ENCODE results near the gene RPS6KL1.
"Not testable (repeated sequence)": the region's sequence is repeated elsewhere in the genome, so short reads cannot be mapped to it uniquely, and the experiment has no call there.

RPS6KL1 gene

GRCh38 chr14:74935360-74935680 lies 12.3 kb upstream of the RPS6KL1 start:
- DNase-seq = no peak

- no peak for DNase-seq
Observed at GRCh38 chr14:74934476-74935359, 11.7 kb upstream of the RPS6KL1 start.

DNA sequence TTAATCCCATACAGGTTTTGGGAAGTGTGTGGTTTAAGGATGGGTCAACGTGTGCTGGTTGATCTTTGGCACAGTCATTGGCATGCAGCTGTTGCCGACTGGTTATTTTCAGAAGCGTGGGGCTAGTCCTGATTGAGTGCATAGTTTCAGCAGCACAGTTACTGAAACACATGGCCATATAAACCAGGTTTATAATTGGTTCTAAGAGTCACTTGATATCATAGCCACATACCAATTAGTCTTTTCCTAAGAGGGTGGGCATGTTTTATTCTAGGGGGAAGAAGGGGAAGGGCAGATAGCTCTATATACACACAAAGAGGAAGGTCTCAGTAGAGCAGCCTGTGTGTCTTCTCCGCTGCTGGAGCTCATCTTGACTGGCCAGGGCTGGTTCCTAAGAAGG lies 11.0 kb upstream of the RPS6KL1 start:
- no peak for DNase-seq

DNA sequence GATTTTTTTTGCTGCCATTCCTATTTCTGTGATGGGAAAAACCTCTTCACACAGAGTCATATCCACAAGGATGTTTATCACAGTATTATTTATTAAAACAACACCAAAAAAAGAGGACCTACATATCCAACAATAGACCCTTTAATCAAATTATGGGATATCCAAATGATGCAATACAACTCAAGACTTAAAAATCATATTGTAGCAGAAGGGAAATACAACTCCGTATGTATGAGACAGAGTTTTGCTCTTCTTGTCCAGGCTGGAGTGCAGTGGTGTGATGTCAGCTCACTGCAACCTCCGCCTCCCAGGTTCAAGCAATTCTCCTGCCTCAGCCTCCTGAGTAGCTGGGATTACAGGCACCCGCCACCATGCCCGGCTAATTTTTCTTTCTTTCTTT lies 9.9 kb upstream of the RPS6KL1 start:
- not testable (repeated sequence) for DNase-seq

- no peak for DNase-seq
Observed at GRCh38 chr14:74932401-74932901, 9.4 kb upstream of the RPS6KL1 start.

DNA sequence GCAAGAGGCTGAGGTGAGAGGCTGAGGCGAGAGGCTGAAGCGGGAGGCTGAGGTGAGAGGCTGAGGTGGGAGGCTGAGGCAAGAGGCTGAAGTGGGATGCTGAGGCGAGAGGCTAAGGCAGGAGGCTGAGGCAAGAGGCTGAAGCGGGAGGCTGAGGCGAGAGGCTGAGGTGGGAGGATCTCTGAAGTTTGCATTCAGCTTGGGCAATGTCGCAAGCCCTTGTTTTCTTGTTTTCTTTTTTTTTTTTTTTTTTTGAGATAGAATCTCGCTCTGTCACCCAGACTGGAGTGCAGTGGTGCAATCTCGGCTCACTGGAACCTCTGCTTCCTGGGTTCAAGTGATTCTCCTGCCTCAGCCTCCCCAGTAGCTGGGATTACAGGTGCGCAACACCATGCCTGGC lies 8.7 kb upstream of the RPS6KL1 start:
- not testable (repeated sequence) for DNase-seq

DNA sequence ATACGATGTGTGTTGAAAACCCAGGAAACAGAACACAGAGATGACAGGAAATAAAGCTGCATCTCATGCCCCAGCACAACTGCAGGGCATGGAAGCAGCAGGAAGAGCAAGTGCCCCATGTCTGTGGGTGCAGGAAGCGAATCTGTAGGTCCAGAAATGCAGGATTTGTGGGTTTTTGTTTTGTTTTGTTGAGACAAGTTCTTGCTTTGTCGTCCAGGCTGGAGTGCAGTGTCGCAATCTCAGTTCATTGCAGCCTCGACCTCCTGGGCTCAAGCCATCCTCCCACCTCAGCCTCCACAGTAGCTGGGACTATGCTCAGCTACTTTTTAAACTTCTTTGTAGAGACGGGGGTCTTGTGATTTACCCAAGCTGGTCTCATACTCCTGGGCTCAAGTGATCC lies 6.2 kb upstream of the RPS6KL1 start:
- no peak for DNase-seq

DNA sequence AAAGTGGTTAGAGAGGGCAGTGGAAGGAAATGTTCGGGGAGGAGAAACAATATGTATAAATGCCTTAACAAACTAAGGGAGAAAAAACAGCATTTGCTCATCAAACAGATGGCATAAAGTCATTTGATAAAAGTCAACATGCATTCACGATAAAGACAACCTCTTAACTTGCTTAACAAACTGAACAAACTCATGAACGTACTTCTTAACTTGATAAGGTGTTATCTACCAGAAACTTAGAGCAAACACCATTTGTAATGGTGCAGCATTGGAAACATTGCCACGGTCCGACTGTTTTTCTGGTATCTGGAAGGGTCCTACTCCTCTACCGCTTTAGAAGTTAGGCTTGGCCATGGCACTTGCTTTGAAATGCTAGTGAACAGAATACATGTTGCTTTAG lies 4.2 kb upstream of the RPS6KL1 start:
- DNase-seq = no peak

DNA sequence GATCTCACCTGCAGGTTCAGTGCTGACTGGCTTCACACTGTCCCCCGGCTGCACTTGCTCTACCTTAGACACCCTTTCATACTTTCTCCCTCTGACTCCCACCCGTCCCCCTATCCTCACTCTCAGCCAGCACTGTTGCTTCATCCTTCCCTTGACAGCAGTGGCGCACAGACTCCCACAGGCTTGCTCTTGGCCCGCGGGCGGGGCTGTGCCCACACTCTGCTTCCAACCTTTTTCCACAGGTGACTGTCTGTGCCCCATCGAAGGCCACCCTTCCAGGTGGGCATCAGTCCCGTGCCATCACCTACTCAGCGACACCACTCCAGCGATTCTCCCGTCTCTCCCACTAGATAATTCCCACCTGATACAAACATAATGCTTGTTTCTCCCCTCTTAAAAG lies 1.0 kb upstream of the RPS6KL1 start:
- no peak for DNase-seq

DNA sequence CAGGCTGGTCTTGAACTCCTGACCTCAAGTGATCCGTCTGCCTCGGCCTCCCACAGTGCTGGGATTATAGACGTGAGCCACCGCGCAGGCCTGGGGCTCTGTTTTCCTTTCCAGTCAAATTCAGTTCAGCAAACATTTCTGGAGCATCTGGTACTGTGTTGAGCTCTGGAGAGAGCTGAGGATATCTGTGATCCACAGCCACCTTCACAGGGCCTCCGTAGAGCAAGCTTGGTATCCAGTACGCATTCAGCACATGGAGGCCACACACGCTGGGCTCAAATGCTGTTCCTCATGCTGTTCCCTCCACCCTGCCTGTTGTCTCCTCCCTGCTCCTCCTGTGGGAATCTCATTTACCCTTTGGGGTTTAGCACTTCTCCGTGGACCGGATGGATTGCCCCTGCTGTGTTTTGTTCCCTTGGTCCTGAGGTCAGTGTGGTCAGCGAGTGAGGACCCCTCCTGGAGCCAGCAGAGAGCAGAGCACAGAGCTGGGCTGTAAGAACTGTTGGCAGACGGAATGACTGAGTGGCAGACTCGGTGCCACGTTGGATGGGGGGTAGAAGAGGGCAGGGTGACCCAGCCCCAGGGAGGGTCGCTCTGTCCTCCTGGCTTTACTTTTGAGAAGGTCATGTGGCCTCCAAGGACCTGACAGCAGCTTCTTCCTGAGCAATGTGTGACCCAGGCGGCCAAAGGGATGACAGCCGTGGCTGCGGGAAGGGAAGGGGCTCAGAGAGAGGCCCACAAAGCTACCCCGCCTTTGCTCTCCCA lies 891 bp downstream of the RPS6KL1 start:
- no peak for DNase-seq

GRCh38 chr14:74921053-74921620 lies 1.9 kb downstream of the RPS6KL1 start:
- DNase-seq = no peak

GRCh38 chr14:74920281-74920680 lies 2.8 kb downstream of the RPS6KL1 start:
- DNase-seq = no peak

DNA sequence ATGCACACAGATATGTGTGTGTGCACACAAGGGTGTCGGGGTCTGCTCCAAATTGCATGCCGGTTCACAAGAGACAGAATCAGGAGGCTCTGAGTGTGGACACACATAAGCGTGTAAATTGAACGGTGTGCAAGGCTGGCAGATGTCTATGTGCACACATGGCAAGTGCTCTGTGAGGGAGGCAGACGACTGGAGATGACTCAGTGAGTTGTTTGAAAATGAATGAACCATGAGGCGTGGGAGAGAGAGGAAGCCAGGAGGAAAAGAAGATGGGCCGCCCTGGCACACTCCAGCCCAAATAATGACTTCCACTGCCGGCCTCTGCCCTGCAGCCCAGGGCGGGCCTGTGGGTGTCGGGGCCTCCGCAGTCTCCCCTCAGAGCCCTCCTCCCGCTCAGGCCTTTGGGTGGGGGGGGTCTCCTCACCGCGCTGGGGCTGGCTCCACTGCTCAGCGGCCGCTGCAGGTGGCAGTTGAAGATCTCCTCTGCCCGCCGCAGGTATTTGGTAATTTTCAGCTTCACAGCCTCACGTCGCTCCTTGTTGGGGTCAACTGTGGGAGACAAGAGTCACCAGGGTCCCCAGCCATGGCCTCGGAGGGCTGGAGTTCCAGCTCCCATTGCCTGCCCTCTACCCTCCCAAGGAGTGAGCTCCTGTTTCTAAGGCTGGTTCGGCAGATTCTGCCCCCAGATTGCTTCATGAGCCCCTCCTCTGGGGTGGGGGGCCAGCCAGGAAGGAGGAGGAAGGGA lies 3.5 kb downstream of the RPS6KL1 start:
- no peak for DNase-seq

DNA sequence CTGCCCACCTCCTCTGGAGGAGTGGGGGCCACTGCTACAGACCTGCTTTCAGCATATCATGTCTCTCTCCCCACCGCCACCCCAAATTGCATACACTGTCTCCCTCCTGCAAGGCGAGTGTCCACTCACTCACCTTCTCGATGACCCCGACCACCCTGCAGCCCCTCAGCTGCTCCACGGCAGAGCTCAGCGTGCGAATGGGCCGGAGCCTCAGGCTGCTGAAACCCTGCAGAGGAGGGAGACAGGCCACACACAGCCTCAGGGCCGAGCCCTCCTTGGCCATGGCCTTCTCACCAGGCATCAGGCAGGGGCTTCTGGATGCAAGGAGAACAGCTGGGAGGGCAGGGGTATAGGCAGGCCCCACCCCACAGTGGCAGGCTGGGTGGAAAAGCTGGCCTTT lies 4.7 kb downstream of the RPS6KL1 start:
- no peak for DNase-seq

DNA sequence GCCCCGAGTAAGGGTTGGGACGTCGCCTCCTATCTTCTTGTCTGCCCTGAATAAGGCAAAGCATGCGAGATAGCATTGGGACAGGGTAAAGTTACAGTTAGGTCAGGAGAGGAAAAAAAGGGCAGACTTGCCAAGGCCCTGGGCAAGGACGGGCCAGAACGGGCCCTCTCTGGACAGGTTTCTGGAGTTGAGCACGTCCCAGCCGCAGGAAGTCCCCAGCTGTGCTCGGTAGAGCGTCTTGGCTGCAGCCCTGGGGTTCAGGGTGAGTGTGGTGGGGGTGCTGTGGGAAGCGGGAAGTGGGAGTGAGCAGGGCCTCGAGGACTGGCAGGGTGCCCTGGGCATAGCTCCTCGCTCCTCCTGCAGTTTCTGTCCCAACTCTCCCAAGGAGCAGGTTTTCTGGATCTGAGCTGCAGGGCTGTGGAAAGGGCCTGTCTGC lies 5.4 kb downstream of the RPS6KL1 start:
- no peak for DNase-seq

- no peak for DNase-seq
Observed at GRCh38 chr14:74917178-74917543, 5.9 kb downstream of the RPS6KL1 start.

- DNase-seq = no peak
Observed at GRCh38 chr14:74915826-74916225, 7.2 kb downstream of the RPS6KL1 start.

DNA sequence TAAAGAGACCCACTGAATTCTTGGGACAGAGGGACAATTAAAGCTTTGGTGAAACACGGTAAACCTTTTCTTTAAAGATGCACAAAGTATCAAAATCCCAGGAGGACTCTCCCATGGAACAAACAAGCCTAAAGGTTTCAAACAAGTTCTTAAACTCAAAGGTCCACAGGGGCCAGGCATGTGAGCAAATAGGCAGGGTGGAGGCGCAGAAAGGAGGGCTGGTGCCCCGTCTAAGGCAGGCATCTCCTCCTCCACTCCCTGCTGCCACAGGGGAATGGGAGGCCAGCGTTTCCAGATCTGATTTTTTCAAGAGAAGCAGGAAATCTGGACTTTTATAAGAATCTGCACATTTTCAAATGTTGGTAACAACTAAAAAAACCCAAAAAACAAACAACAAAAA lies 7.6 kb downstream of the RPS6KL1 start:
- DNase-seq = no peak

- DNase-seq = no peak
Observed at GRCh38 chr14:74913986-74914573, 9.0 kb downstream of the RPS6KL1 start.

DNA sequence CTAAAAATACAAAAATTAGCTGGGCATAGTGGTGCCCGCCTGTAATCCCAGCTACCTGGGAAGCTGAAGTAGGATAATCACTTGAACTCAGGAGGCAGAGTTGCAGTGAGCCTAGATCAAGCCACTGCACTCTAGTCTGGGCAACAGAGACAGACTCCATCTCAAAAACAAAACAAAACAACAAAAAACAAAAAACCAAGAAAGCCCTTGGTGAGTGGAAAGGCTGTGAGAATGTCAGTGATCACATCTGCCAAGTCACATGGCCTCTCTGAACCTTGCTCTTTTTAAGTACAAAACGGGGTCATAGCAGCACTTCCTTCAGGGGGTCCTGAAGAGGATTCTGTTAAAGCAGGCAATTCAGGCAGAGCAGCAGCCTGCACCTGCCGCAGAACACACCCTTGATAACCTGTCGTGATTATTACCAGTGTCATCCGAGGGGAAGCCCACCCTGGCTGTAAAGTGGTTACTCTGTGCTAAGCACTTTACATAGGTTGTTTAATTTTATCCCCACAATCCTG lies 9.6 kb downstream of the RPS6KL1 start:
- no peak for DNase-seq

- no peak for DNase-seq
Observed at GRCh38 chr14:74912801-74913200, 10.3 kb downstream of the RPS6KL1 start.

GRCh38 chr14:74912111-74912510 lies 10.9 kb downstream of the RPS6KL1 start:
- DNase-seq = no peak
